GM12892 (cell line): Measurements from ENCODE around the gene BUB3.

Source experiments
- DNase-seq: peaks from one replicate; pipeline ENCODE4 v3.0.0; 2011; ENCODE audit not compliant: insufficient read length
- FAIRE-seq: peaks from 2 replicates; lab custom pipeline; 2011; peaks lifted over from hg19 to GRCh38; lab: Jason Lieb, UNC
- POLR2A ChIP-seq: IDR thresholded peaks from 2 replicates; pipeline ENCODE4 v1.6.1; 2011; ENCODE audit warnings: low read depth, low read length, control low read depth
- POLR2AphosphoS5 ChIP-seq: IDR thresholded peaks from 2 replicates; pipeline ENCODE4 v1.6.1; 2011; ENCODE audit warnings: low read depth, low read length, control low read depth
- TAF1 ChIP-seq: IDR thresholded peaks from 2 replicates; pipeline ENCODE4 v1.6.1; 2011; ENCODE audit warnings: low read depth, mild to moderate bottlenecking, control low read depth, low read length, borderline replicate concordance

Gene BUB3

GRCh38 chr10:123200531-123200930, 46.3 kb downstream of the BUB3 start:
- DNase-seq = no peak
- no peak for FAIRE-seq
- no peak for TF ChIP-seq POLR2AphosphoS5

DNA sequence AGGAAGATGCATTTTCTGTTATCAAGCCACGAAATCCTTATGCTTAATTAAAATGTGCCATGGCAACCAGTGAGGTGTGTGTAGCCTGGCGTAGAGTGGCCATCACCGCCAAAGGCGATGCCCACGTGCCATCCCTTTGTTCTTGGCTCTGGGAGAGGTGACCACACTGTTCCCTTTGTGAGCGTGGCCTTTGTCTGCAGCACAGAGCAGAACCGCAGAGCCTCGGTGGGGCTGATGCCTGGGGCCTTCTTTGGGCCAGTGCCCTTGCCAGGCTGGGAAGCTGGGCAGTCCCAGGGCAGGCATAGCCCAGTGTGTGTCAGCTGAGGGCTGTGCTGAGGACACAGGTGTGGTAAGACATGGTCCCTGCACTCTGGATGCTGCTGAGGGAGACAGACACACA, 48.3 kb downstream of the BUB3 start:
- no peak for TF ChIP-seq TAF1
- TF ChIP-seq POLR2A = no peak
- TF ChIP-seq POLR2AphosphoS5 = no peak
- FAIRE-seq (no peak), DNase-seq (no peak)

- DNase-seq (no peak), FAIRE-seq (peak; percentile 60)
- no peak for TF ChIP-seq POLR2A
- TF ChIP-seq TAF1 = no peak
- no peak for TF ChIP-seq POLR2AphosphoS5
Measured at GRCh38 chr10:123203393-123204126, 49.4 kb downstream of the BUB3 start.

- DNase-seq = no peak
- no peak for FAIRE-seq
- TF ChIP-seq POLR2A (no peak), TAF1 (no peak), POLR2AphosphoS5 (no peak)
Measured at GRCh38 chr10:123204127-123204461, 49.9 kb downstream of the BUB3 start.

DNA sequence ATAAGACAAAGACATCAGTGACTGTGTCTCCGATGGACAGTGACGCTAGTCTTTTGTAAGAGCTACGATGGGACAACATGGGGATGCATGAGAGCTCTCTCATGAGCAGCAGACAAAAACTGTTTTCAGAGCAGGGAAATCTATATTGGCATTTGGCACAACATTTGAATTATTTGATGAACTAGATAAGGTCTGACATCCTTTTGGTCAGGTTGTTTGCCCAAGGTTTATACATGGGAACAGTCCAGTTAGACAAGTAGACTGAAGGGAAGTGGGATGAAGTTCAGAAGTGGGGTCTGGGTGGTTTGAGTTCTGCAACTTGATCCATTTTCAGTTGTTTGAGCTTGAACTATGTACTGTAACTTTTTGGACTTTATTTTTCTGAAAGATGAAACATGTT, 50.8 kb downstream of the BUB3 start:
- TF ChIP-seq TAF1 = no peak
- no peak for TF ChIP-seq POLR2AphosphoS5
- TF ChIP-seq POLR2A = no peak
- DNase-seq (no peak), FAIRE-seq (no peak)

DNA sequence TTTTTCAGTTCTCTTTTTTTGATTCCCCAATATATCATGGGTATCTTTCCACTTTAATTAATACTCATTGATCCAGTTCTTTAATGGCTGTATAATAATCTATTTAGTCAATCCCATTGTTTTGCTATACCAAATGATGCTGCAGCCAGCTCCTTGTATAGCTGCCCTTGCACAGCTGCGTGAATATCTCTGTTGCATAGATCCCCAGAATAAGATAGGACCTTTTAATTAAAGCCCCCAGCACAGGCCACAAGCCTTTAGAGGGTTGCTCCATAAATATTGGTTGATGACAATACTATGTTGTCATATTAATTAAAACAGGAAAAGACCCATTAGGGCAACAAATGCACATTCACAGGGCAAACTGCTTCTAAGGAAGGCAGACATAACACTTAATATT, 57.9 kb downstream of the BUB3 start:
- FAIRE-seq (no peak), DNase-seq (no peak)
- TF ChIP-seq TAF1 (no peak), POLR2AphosphoS5 (no peak), POLR2A (no peak)

GRCh38 chr10:123212640-123213039, 58.4 kb downstream of the BUB3 start:
- FAIRE-seq (no peak), DNase-seq (no peak)
- TF ChIP-seq TAF1 (no peak), POLR2A (no peak), POLR2AphosphoS5 (no peak)

DNA sequence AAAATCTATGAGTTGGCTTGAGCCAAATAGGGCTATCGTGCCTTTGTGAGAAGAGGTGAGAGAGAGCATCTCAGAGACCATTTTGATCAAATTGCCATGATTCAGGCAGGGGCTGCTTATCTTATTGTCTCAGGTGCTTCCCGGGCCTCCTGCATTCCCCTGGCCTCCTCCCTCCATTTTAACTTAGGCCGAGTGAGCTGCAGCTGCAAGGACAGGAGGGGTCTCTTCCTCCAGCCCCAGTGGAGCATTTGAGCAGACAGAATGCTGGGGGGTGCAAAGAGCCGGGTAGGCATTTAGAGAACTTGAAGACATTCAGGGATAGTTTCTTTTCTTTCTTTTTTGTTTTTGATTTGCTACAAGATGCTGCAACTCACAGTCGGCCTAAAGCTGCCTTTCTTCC, 59.0 kb downstream of the BUB3 start:
- FAIRE-seq = no peak
- no peak for DNase-seq
- TF ChIP-seq POLR2AphosphoS5 = no peak
- TF ChIP-seq TAF1 = no peak
- TF ChIP-seq POLR2A = no peak
